Prostate gland (tissue), 2 donors: Measurements from ENCODE around the gene FXR2.
"Not testable (repeated sequence)": the region's sequence is repeated elsewhere in the genome, so short reads cannot be mapped to it uniquely, and the experiment has no call there.

Experiments used
- CTCF ChIP-seq, 4 experiments: fragments of 200-600 bp in 2 of 4; fragments of 450-650 bp in 2 of 4; sonication (generic) in 2 of 4; IDR thresholded peaks; 1 replicate in 3 of 4; 2 replicates in 1 of 4; pipeline ENCODE4 v1.5.1; 2016 to 2019; ENCODE audit warnings: antibody characterized with exemption in 4 of 4, mild to moderate bottlenecking in 2 of 4, moderate library complexity in 2 of 4
- POLR2A ChIP-seq: fragments of 450-650 bp; IDR thresholded peaks from one replicate; pipeline ENCODE4 v1.6.1; 2016; ENCODE audit warnings: antibody characterized with exemption, mild to moderate bottlenecking

- TF ChIP-seq CTCF (IDR thresholded peaks at IDR 0.05); POLR2A: not testable (repeated sequence)
Observed at GRCh38 chr17:7641635-7642034, 26.9 kb upstream of the FXR2 start.
